ENCODE results near the gene DDN.

DDN gene

DNA sequence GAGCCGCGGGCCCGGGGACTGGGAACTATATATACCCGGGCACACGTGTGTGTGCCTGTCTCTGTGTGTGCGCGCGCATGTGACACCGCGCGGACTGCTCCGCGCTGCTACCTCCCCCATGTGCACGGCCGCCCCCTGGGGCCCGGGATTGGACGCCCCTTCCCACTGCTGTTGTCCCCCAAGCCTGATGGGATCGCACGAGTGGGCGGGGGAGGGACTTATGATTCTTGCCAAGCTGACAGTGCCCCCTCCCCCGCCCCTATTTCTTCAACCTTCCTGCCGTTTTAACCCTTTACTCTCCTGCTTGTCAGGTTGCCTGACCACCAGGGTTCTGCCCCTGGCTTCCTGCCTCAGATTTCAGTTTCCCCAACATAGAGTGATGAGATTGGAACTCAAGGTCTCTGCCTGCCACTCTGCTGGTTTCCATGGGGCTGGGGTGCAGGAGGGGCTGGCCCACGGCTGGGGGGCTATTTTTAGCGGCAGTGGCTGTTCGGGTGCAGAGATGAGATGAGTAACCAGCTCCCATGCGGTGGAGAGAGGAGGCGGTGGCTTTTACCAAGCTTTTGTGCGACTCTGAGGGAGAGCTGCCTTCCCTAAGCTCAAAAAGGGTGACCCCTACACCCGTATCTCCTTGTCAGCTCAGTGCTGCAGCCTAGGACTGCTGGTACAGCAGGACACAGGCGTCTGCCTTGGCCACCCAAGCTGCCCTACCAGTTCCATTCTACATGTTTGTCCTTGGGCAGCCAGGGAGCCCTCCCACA, at the start of gene DDN:
TSS of gene DDN (minus strand) at position 5 of the 761 bp plus-strand sequence. CDS start 88 bp downstream, outside the sequence.
- peak; percentile 60 for DNase-seq

DNA sequence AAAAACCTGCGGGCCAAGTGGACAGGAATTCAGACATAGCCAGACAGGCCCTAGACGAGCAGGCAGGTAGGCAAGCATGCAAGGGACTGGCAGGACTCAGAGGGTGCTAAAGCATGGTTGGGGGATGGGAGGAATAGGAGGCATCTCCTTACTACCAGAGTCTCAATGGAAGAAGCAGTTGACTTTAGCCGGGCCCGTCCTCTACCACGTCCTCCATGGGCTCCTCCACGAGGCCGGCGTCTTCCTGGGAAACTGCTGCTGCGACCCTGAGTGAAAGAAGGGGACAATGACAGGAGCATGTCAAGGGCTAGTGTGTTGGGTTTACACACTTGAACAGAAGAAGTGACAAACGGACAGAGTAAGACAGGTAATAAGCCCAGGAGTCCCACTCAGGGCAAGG, 49.8 kb upstream of the DDN start:
- no peak for DNase-seq

DNA sequence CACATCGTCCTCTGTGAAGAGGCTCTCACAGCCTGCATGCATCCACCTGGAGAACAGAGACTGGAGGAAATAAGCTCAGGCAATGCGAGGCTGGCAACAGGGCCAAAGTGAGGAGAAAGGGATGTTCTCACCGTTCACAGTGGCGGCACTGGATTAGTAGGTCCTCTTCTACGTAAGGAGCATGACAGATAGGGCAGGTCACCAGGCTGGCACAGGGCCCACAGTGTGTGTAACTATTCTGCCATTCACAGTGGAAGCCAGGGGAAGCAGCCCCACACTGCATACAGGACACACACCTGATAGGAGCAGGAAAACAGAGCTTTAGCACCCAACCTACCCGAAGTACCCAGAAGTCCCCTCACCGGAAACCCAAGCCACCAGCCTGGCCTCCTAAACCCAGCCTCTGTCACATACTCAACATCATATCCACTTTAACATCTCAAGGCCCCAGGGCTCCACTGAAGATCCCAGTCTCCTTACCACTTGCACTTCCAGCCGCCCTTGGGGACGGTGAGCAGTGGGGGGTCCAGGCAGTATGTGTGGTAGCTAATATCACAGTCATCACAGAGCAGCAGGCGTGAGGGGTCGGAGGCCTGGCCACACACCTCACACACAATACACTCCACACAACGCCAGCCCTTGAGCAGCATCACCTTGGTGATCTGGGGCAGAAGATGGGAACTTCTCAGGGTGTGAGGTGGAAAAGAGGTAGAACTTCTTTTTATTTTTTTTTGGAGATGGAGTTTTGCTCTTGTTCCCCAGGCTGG, 47.1 kb upstream of the DDN start:
- DNase-seq, result no peak

DNA sequence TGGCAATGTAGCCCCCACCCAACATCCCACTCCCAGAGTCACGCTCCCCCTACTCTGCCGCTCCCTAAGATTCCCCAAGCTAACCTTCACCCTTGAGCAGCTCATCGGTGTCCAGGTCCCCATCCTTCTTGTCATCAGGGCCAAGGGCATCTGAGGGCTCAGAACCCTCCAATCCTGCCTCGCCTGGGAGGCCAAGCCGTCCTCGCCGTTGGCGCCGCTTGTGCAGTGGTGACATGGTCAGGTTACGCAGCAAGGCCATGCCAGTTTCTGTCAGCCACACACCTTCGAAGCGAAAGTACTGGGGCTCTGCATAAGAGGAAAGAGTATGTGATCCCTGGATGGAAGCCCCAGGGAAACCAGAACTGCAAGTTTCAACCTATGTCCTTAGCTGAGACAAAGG, 45.5 kb upstream of the DDN start:
- DNase-seq, result no peak

DNA sequence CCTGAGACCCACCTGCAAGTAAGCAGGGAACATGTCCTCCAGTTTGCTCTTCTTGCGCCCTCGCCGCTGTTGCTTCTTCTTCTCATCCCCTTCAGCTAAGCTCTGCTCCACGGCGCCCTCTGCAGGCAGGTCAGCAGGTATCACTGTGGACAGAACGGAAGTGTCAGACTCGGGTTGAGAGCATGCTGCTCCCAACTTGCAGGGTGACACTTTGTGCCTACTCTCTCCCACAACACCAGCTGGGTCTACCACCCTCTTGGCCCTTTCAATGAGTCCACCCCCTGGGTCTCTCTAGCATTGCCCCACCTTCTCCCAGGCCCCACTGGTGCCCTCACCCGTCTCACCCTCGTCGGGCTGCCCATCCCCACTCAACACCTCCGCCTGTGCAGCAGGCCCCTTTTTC, 44.7 kb upstream of the DDN start:
- DNase-seq, result no peak

DNA sequence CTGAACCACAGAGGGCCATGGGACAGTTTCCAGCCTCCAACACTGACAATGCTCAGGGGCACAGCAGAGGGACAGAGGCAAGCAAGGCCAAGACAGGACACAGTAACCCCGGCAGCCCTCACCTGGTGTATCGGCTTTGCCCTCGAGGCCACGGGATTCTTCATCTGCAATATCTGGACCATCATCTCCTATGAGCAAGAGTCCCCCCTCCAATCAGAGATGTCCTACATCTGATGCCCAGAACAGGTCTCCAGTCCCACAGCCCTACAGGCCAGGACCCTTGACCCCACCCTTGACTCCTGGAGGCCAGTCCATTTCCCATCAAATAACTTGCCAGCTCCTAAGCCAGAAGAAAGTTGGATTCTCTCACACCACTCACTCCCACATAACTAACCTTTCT, 44.1 kb upstream of the DDN start:
- no peak for DNase-seq

DNA sequence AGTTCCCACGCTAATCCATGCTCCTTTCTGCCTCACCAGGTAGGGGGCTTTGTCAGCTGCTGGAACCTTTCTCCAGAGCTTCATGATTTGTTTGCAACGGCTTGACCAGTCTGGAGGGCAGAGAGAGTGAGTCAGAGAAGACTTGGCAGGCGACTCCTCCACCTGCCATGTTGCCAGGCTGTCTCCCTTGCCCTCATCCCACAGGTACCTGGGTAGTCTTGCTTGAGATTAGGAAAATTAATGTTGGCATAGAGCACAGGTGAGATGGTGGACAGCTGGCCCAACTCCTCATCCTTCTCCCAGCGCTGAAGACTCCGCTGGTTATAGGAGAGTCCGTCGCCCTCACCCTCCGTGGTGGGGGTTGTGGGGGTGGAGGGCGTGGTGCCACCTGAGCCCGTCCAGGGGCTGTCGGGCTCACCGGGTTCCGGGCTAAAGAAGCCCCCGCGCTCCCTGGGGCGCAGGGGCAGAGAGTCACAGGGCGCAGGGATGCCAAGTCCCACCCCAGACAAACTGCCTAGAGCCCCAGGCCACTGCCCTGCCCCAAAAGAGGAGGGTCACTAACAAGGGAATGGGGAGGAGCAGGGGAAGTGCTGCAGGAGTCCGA, 42.8 kb upstream of the DDN start:
- DNase-seq, result no peak

DNA sequence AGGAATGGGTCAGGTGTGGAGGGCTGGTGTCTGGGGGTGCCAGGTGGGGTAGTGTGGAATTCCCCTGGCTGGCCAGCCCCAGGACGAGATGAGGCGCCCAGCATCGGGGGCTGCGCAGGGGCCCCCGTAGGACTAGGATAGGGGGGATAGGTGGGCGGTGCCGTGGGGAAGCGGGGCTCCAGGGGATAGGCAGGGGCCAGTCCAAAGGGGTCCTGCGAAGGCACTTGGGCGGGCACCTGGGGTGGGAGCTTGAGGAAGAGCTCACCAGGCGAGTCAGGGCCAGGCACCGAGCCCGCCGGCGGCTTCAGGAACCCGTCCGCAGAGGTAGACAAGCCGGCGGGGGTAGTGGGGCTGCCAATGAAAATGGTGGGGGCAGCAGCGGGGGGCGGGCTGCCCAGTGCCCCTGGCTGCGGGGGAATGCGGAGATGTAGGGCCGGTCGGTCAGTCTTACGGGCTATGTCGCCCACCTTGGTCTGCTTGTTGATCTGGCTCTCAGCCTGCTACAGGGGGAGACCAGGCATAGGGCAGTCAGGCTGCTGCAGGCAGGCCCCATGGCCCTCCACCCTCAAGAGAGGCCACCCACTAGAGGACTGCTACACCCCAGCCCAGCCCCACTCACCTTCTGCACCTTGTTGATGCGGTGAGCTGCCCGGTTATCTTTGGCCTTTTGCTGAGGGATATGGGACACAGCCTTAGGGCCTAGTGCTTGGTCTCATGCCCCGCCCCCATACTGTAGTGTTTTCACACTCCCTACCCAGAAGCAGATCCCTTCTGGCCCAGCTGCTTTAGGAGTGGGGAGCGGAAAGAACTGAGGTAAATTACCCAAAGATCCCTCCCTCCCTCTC, 42.1 kb upstream of the DDN start:
- DNase-seq, result no peak

DNA sequence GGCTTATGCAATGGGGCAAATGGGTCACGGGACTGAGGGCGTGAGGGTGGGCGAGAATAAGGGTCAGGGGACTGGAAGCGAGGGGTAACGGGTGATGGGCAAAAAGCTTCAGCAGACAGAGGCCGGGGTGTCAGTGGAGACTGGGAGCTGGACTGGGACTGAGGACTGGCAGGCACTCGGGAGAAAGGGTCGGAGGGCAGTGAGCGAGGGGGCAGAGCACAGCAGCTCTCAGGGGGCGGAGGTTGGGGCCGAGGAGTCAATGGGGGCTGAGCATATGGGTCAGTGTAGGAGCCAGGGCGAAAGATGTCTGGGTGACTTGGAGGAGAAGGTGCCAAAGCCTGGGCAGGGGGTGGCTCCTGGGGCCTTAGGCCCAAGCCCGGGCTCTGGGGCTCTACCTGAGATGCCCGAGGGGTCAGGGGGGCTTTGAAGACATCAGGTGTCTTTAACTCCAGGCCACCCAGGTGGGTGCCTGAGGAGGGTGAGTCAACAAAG, 41.2 kb upstream of the DDN start:
- no peak for DNase-seq

DNA sequence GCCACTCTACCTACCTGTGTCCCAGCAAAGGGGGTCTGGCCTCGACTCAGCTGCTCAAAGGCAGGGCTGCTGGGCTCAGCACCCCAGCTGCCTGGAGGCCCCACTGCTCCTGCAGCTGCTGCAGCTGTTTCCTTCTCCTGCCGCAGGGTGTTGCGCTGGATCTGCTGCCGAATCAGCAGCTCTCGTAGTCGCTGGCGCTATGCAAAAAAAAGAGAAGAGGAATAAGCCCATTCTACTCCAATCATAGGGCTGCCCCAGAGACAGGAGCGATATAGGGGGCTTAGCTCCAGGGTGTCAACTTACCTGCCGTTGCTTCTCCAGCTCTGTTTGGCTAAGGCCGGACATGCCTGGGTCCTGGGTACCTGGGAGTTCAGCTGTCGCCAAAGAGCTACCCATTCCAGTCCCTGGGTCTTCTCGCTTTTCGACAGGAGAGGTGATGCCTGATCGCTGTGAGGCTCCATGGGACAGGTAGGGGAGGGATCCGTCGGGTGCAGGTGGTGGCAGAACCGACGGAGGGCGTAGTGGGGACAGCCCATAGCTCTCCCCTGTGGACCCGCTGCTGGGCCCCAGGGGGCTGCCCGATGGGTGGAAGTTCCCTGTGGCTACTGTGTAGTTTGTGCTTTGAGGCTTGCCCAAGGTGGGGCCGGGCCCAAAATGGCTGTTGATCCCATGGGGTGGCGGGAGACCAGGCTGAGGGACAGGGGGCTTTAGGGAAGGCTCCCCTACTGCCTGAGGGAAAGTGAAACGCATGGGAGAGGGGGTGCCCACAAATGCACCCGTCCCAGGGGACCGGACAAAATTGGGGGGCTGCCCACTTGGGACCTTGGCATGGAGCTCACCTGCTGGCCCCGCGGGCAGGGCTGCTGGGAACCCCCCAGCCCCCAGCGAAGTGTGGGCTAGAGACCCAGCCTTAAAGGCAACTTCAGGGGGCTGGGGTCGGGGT, 40.5 kb upstream of the DDN start:
- DNase-seq, result no peak

DNA sequence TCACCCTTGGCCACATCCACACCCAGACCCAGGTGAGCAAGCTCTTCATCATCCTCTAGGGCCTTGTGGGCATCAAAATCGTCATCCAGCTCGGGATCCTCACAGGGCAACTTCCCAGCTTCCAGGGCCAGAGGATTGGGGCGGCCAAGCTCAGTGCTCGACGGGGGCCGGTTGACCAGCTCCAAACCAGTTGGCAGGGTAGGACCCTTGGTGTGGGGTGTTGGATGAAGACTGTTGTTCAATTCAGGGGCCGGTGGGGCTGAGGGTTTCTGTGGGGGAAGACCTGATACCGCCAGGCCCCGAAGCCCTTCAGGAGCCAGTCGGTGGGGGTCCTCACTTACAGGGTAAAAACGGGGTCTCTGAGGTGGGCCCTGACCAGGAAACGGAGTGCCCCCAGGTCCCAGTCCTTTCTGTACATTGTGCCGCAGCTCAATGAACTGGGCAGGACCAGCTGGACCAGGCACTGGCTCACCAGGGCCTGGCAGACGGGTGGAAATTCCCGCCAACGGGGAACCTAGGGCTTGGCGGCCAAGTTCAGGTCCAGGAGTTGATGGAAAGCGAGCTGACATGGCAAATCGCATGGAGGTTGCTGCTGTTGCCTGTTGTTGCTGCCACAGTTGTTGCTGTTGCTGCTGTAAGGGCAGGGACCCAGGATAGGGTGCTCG, 39.2 kb upstream of the DDN start:
- DNase-seq, result no peak

DNA sequence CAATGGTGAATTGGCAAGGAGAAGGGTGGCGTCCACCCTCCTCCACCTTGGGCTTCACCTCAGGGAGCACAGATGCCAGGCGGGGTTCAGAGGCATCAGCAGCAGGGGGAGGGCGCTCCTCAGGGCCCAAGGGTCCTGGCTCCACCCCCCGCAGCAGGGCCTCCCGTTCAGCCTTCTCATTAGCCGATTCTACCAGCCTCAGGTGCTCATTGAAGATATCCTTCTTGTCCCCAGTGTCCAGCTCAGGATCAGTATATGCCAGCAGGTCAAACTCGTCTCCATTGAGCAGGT, 38.7 kb upstream of the DDN start:
- no peak for DNase-seq

DNA sequence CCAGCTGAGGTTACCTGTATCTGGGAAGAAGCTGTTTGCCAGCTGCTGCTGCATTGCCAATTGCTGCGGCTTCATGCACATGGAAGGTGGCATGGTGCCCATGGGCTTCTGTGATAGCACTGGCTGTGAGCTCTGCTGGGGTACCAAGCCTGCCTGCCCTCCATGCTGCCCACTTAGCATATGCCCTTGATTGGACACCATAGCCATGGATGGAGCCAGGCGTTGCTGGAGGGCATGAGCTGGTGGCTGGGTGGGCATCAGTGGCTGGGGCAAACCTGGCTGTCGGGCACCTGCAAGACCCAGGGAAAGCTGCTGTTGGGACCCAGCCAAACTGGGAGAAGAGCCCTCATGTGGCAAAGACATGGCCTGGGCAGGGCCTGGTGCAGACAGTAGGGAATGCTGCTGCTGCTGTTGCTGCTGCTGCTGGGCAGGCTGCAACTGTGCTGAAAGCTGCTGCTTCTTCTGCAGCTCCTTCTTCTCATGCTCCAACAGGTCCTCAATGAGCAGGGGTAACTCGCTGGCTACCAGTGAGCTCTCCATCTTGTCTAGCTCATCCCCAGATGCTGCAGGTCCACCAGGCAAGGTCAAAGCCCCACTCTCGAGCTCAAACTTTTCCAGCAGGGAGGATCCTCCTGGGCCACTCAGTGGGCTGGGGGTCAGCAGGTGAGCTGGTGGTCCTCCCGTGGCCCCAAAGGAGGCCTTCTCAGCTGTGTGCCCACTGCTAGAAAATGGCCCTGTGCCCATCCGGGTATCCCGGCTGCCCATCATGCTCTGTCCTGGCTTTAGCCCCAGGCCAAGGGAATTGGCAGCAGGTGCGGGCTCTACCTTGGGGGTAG, 38.2 kb upstream of the DDN start:
- DNase-seq, result no peak

DNA sequence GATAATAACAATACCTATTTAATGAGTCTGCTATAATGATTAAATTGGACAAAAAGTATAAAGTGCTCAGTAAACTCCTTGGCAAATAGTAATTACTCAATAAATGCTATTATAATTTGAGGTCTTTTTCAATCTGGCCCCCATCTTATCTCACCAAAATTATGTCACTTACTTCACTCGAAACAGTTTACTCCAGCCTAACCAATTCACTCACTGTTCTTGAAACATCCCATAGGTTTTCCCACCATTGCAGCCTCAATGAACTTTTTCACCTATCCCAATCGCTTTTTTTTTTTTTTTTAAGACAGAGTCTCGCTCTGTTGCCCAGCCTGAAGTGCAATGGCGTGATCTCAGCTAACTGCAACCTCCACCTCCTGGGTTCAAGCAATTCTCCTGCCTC, 36.9 kb upstream of the DDN start:
- no peak for DNase-seq

DNA sequence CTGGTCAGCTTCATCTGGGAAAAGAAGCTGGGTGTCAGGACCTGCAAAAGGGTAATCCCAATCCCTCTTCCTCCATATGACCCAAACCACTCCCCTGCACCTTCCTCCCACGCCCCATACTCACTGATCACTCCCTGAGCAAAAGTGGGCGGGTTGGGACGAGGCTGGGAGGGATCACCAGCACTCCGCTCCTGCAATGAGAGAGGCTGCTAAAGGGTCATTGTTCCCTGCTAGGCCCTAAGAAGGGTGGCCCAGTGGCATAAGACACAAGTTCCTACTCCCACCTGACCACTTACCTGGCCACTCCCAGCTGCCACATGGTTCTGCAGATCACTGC, 35.1 kb upstream of the DDN start:
- DNase-seq, result no peak

DNA sequence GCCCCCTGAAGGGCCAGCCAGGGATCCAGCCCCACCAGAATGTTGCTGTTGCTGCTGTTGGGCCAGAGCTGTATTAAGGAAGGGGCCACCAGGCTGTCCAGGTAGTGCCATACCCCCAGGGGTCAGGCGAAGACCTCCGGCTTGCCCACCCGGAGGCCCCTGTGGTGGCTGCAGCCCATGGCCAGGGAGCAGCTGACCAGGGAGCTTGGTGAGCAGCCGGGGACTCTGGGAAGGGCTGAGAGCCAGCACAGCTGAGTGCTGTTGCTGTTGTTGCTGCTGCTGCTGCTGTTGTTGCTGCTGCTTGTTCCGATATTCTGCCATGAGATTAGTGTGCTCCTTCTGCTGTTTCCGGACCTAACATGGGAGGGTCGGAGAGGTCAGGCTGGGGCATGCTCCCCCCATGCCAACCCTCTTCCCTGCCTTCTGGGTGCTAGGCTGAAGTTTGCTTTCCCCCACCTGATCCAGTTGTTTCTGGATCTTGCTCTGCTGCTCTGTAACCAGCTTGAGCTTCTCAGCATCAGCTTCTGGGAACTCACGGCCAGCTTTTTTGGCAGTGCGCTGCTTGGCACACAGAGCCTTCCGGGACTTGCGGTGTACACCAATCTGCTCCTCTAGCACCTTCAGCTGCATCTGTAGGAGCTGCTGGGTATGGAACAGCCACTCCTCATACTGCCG, 34.6 kb upstream of the DDN start:
- DNase-seq, result no peak

DNA sequence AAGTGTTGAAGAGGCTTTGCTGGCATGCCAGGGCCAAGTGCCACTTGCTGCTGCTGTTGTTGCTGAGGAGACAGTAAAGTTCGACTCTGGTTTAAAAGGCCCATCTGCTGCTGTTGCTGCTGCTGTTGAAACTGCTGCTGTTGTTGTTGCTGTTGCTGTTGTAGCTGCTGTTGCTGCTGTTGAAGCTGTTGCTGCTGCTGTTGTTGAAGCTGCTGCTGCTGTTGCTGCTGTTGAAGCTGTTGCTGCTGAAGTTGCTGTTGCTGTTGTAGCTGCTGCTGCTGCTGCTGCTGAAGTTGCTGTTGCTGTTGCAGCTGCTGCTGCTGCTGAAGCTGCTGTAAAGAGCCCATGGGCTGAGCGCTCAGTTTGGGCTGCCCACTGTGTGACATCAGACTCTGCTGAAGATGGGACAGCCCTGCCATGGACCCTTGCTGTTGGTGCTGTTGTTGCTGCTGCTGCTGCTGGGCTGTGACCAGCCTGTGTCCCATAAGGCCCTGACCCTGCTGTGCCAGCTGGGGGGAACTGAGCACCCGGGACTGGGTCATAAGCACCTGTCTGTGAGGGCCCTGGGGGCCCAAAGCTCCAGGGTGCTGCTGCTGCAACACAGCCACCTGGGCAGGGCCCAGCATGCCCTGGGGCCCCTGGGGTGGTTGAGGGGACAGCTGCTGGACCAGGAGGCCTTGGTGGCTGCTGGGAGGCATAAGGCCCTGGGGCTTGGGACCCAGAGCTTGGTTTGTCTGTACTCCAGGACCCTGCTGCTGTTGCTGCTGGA, 33.7 kb upstream of the DDN start:
- DNase-seq, result no peak

DNA sequence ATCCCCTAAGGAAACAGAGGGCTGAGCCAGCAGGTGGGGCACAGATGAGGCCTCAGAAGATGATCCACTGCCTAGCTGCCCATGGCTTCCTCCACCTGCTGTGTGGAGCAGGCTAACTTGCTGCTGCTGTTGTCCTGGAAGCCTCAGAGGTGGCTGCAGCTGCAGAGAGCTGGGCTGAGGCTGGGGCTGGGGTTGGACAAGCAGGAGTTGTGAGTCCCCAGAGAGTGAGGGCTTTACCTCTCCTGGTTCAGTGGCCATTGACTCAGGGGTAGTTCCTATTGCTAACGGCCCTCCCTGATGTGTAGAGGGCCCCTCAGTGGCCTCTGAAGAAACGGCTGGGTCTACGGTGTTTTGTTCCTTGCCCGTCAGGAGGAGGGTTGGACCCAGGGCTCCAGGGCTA, 33.1 kb upstream of the DDN start:
- DNase-seq, result no peak

DNA sequence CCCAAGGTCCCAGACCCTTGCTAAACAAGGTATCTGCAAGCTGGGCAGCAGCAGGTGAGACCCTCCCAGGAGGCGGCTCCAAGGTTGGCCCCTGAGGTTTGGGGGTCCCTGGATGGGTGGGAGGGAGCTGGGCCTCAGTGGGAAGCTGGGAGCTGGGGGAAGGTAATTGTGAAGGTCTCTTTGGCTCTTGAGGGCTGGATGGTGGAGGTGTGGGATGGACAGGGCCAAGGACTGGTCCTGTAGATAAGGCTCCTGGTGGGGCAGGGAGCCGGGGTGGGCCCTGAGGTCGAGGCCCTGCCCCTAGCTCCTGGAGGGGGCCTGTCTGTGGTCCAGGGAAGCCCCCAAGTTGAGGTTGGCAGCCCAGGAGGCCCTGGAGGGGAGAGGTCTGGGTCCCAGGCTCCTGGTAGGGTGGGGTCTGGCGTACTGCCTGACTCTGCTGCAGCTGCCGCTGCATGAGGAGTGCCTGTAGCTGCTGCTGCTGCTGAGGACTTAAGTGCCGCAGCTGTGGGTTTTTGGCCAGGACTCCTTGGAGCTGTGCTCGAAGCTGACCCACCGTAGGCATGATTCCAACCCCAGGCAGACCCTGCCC, 32.5 kb upstream of the DDN start:
- peak; percentile 60 for DNase-seq
